ENCODE measurements around the gene DAB1. TPM values are rescaled to one million over a fixed set of nuclear protein-coding genes. Genes with fewer than 3 reads are reported as not detected.

DAB1 gene
- total RNA-seq, 1 donor from 2014 or later = 14.6 TPM

DNA sequence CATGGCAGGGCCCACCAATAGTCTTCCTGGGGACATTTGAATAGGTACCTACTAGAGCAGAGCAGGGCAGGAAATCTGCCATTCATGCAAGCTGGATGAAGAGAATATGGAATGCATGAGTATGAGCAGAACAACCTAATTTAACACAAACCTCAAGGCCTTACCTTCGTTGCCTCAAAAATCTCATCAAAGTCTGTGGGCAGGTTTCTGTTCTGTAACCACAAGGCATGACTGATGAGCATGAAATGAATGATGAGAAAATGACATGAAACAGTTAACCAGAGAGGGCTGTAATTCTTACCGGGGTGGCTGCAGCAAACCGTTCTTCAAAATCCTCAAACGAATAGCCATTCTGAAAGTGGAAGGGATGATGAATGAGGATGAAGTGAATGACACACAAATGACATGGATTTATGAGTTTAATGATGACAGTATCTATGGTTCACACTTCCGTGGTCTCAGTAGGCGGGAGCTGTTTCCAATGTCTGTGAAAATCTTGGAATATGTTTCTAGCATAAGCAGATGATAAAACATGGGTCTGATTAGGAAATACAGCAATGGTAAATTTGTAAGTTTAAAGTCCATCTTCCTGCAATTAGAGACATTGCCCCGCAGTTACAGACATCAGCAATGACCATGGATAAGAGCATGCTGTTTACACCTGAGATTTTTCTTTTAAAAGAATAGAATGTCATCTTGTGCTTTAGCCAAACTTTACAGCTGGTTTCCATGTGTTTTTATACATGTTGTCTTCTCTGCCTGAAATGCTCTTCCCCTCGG, 390.4 kb downstream of the DAB1 start:
- no peaks in the 10 kb centered on the region for H3F3A ChIP-seq (ENCODE audit: low read depth)
- no peaks in the 10 kb centered on the region for H3K9me3 ChIP-seq (ENCODE audit: low read depth)
- no peaks in the 10 kb centered on the region for H3K4me1 Mint-ChIP-seq
- H3K79me2 ChIP-seq (ENCODE audit: low read depth) = no peaks in the 10 kb centered on the region
- H3K36me3 Mint-ChIP-seq = peaks cover 12% of the 10 kb centered on the region
- no peaks in the 10 kb centered on the region for H3K27me3 Mint-ChIP-seq (ENCODE audit: insufficient read depth, low read depth)
- no peak overlapping the region for H3K4me2 ChIP-seq
- no peaks in the 10 kb centered on the region for H3K4me1 ChIP-seq
- DNase-seq (ENCODE audit: low spot score) = no peak
- H3K27ac Mint-ChIP-seq = no peak overlapping the region
- no peak overlapping the region for H3K9ac ChIP-seq
- no peak overlapping the region for H3K4me3 Mint-ChIP-seq
- H3K27ac ChIP-seq = no peak overlapping the region
- no peaks in the 10 kb centered on the region for H3K36me3 ChIP-seq
- H2AFZ ChIP-seq (replicated peaks) = no peak overlapping the region
- no peaks in the 10 kb centered on the region for H4K20me1 ChIP-seq (ENCODE audit: low read depth)
- H3K4me3 ChIP-seq = no peak overlapping the region
- H3K9me3 Mint-ChIP-seq = peaks cover 15% of the 10 kb centered on the region
- no peaks in the 10 kb centered on the region for H3K27me3 ChIP-seq
- TF ChIP-seq EZH2phosphoT487 (IDR thresholded peaks at IDR 0.05) (no peak), EZH2 (IDR thresholded peaks at IDR 0.05) (no peak)
- TF ChIP-seq, protein P1, sequence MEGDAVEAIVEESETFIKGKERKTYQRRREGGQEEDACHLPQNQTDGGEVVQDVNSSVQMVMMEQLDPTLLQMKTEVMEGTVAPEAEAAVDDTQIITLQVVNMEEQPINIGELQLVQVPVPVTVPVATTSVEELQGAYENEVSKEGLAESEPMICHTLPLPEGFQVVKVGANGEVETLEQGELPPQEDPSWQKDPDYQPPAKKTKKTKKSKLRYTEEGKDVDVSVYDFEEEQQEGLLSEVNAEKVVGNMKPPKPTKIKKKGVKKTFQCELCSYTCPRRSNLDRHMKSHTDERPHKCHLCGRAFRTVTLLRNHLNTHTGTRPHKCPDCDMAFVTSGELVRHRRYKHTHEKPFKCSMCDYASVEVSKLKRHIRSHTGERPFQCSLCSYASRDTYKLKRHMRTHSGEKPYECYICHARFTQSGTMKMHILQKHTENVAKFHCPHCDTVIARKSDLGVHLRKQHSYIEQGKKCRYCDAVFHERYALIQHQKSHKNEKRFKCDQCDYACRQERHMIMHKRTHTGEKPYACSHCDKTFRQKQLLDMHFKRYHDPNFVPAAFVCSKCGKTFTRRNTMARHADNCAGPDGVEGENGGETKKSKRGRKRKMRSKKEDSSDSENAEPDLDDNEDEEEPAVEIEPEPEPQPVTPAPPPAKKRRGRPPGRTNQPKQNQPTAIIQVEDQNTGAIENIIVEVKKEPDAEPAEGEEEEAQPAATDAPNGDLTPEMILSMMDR (IDR thresholded peaks at IDR 0.05) = no peak

DNA sequence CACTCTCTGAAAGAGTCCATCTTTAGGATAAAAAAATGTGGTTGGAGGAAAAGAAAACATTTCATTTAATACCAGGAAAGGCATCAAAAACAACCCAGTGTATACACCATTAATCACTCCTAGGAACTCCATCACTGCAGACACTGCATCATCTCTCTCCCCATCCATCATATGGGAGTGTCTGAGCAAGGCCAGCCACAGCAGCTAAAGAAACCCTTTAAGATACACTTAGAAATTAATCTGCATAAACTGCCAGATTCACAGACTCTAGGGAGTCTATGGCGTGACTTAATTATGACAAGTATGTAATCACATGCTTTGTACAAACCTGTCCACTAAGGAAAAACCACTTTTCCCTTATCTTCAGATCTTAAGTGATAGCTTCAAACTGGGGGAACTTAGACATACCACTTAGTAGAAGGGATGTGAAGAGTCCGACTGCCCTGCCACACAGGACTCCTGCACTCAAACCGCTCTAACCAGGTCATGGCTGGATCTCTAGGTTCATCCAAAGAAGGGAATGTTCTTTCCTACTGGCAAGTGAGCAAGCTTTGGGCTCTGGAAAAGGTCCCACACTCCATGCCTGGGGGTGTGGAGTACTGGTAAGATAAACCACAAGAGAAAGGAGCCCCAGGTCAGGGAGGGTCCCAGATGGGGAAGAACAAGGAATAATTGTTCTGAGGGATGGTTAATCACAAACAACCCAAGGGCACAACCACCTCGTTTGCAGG, 397.1 kb downstream of the DAB1 start:
- peaks cover 11% of the 10 kb centered on the region for H3F3A ChIP-seq (ENCODE audit: low read depth)
- H3K27ac Mint-ChIP-seq = no peak overlapping the region

DNA sequence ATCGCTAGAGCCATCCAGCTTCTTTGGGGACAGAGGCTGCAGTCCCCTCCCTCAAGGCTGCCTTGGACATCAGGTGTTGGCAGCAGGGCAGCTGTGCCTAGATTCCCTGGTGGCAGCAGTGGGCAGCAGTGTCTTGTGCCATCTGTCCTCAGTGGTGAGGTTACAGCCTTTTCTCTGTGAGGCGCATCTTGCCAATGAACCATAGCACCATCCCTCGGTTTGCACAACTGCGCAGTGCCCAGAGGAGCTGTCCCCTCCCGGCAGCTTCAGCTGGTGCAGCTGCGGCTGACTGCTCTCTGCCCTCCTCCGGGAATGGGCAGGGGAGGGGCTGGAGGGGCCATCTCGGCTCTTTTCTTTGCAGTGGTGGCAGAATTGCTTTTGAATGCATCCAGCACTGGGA, 399.0 kb downstream of the DAB1 start:
- Mint-ChIP-seq H3K27ac (no peak overlapping the region), H3K27me3 (ENCODE audit: insufficient read depth, low read depth) (no peaks in the 10 kb centered on the region), H3K4me1 (peaks cover 4% of the 10 kb centered on the region), H3K4me3 (no peak overlapping the region), H3K36me3 (peaks cover 8% of the 10 kb centered on the region), H3K9me3 (peaks cover 15% of the 10 kb centered on the region)
- H3K4me3 ChIP-seq = peak overlapping the region; percentile 3
- H3K27ac ChIP-seq = no peak overlapping the region
- H3K9me3 ChIP-seq (ENCODE audit: low read depth) = no peaks in the 10 kb centered on the region
- no peak overlapping the region for H3K9ac ChIP-seq
- H3K36me3 ChIP-seq = no peaks in the 10 kb centered on the region
- peaks cover 12% of the 10 kb centered on the region for H3K4me1 ChIP-seq
- peaks cover 11% of the 10 kb centered on the region for H3F3A ChIP-seq (ENCODE audit: low read depth)
- no peaks in the 10 kb centered on the region for H4K20me1 ChIP-seq (ENCODE audit: low read depth)
- TF ChIP-seq, protein P1 (IDR thresholded peaks at IDR 0.05) = no peak
- TF ChIP-seq EZH2 (IDR thresholded peaks at IDR 0.05) = no peak
- no peak for TF ChIP-seq EZH2phosphoT487 (IDR thresholded peaks at IDR 0.05)
- H3K79me2 ChIP-seq (ENCODE audit: low read depth) = no peaks in the 10 kb centered on the region
- peak overlapping the region; percentile 57 for H3K4me2 ChIP-seq
- DNase-seq (ENCODE audit: low spot score) = peak; percentile 58
- H2AFZ ChIP-seq (replicated peaks) = peak overlapping the region; percentile 72
- H3K27me3 ChIP-seq = no peaks in the 10 kb centered on the region

More for the DNA sequence above, 397.1 kb downstream of the DAB1 start:
- H3K36me3 Mint-ChIP-seq = peaks cover 13% of the 10 kb centered on the region
- no peak overlapping the region for H2AFZ ChIP-seq (replicated peaks)
- H3K79me2 ChIP-seq (ENCODE audit: low read depth) = no peaks in the 10 kb centered on the region
- H3K4me2 ChIP-seq = no peak overlapping the region
- H3K27me3 Mint-ChIP-seq (ENCODE audit: insufficient read depth, low read depth) = no peaks in the 10 kb centered on the region
- DNase-seq (ENCODE audit: low spot score) = no peak
- H3K27ac ChIP-seq = no peak overlapping the region
- H3K27me3 ChIP-seq = no peaks in the 10 kb centered on the region
- H3K4me3 Mint-ChIP-seq = no peak overlapping the region
- no peaks in the 10 kb centered on the region for H3K36me3 ChIP-seq
- no peaks in the 10 kb centered on the region for H4K20me1 ChIP-seq (ENCODE audit: low read depth)
- H3K9me3 ChIP-seq (ENCODE audit: low read depth) = no peaks in the 10 kb centered on the region
- H3K4me1 Mint-ChIP-seq = peaks cover 4% of the 10 kb centered on the region
- peaks cover 20% of the 10 kb centered on the region for H3K9me3 Mint-ChIP-seq
- no peak overlapping the region for H3K9ac ChIP-seq
- no peak overlapping the region for H3K4me3 ChIP-seq
- no peak for TF ChIP-seq EZH2 (IDR thresholded peaks at IDR 0.05)
- TF ChIP-seq EZH2phosphoT487 (IDR thresholded peaks at IDR 0.05) = no peak
- TF ChIP-seq, protein P1 (IDR thresholded peaks at IDR 0.05) = no peak
- H3K4me1 ChIP-seq = peaks cover 12% of the 10 kb centered on the region

Data from neural progenitor cell (in vitro differentiated cells).